Measurements from ENCODE around the gene MAPK12. TPM values are rescaled to one million over a fixed set of nuclear protein-coding genes. Genes with fewer than 3 reads are reported as not detected.
A peak's percentile ranks its signal among the peaks of the same experiment; 100 is the strongest.

Gene MAPK12
- total RNA-seq, 1 experiment from 2014 or later: 21.1 TPM

- peaks cover 7% of the 10 kb centered on the region for H3K4me1 Mint-ChIP-seq (ENCODE audit: low read depth, unreplicated experiment)
- no TSS peak for BruUV-seq (replicated peaks)
- H3K4me3 Mint-ChIP-seq (ENCODE audit: low read depth, unreplicated experiment): peak overlapping the region; percentile 51
- no peaks in the 10 kb centered on the region for H3K27me3 Mint-ChIP-seq (ENCODE audit: unreplicated experiment)
- peak; percentile 95 for DNase-seq
- H3K9me3 Mint-ChIP-seq (ENCODE audit: low read depth, unreplicated experiment): no peaks in the 10 kb centered on the region
- peak overlapping the region; percentile 87 for H3K27ac Mint-ChIP-seq (ENCODE audit: unreplicated experiment)
- intact Hi-C loops (cut with micrococcal nuclease; ENCODE audit: unreplicated experiment): no loop called here
- TF ChIP-seq CTCF (IDR thresholded peaks at IDR 0.05; ENCODE audit: unreplicated experiment): peak; percentile 27
- peaks cover 87% of the 10 kb centered on the region for H3K36me3 Mint-ChIP-seq (ENCODE audit: insufficient read depth, unreplicated experiment)
- CTCF ChIA-PET: interaction anchor here (0.5 to 1.6 kb wide), 4 partner anchors 9 to 40 kb away, joined by 3 to 9 read pairs (median 4); no protein-coding TSS in a partner anchor
These were observed 21.1 kb upstream of the MAPK12 start for GRCh38 chr22:50282361-50283155.

GRCh38 chr22:50281957-50282356 is 20.5 kb upstream of the MAPK12 start:
- Mint-ChIP-seq H3K4me1 (ENCODE audit: low read depth, unreplicated experiment) (peaks cover 7% of the 10 kb centered on the region), H3K4me3 (ENCODE audit: low read depth, unreplicated experiment) (peak overlapping the region; percentile 51), H3K27me3 (ENCODE audit: unreplicated experiment) (no peaks in the 10 kb centered on the region), H3K9me3 (ENCODE audit: low read depth, unreplicated experiment) (no peaks in the 10 kb centered on the region), H3K27ac (ENCODE audit: unreplicated experiment) (peak overlapping the region; percentile 87), H3K36me3 (ENCODE audit: insufficient read depth, unreplicated experiment) (peaks cover 87% of the 10 kb centered on the region)
- peak; percentile 74 for DNase-seq
- TF ChIP-seq CTCF (IDR thresholded peaks at IDR 0.05; ENCODE audit: unreplicated experiment): no peak
- CTCF ChIA-PET: interaction anchor here (1.1 to 1.6 kb wide), 2 partner anchors 12 to 15 kb away, joined by 4 to 9 read pairs; no protein-coding TSS in a partner anchor
- intact Hi-C loops (cut with micrococcal nuclease; ENCODE audit: unreplicated experiment): no loop called here
- BruUV-seq (replicated peaks): no TSS peak

DNA sequence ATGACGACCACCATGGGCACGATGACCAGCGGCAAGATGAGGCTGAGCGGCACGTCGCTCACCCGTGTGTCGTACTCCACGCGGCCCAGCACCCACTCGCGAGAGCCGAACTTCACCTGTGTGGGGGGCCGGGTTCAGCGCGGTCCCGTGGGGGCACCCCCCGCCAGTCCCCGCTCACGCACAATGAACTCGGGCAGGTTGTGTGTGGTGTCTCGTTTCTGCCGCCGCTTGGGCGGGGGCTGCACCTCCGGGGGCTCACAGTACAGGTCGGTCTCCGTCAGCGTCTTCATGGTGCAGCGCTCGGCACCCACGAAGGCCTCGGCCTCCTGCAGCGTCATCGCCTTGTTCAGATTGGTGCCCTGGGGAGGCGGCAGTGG is 19.9 kb upstream of the MAPK12 start:
- Mint-ChIP-seq H3K36me3 (ENCODE audit: insufficient read depth, unreplicated experiment) (peaks cover 87% of the 10 kb centered on the region), H3K27me3 (ENCODE audit: unreplicated experiment) (no peaks in the 10 kb centered on the region), H3K27ac (ENCODE audit: unreplicated experiment) (peak overlapping the region; percentile 87), H3K4me3 (ENCODE audit: low read depth, unreplicated experiment) (peak overlapping the region; percentile 51), H3K4me1 (ENCODE audit: low read depth, unreplicated experiment) (peaks cover 7% of the 10 kb centered on the region), H3K9me3 (ENCODE audit: low read depth, unreplicated experiment) (no peaks in the 10 kb centered on the region)
- intact Hi-C loops (cut with micrococcal nuclease; ENCODE audit: unreplicated experiment): no loop called here
- CTCF ChIA-PET: interaction anchor here (1.6 kb wide), 1 partner anchor 12 kb away, joined by 9 read pairs; no protein-coding TSS in a partner anchor
- BruUV-seq (replicated peaks): TSS peak; percentile 48
- TF ChIP-seq CTCF (IDR thresholded peaks at IDR 0.05; ENCODE audit: unreplicated experiment): no peak
- no peak for DNase-seq

DNA sequence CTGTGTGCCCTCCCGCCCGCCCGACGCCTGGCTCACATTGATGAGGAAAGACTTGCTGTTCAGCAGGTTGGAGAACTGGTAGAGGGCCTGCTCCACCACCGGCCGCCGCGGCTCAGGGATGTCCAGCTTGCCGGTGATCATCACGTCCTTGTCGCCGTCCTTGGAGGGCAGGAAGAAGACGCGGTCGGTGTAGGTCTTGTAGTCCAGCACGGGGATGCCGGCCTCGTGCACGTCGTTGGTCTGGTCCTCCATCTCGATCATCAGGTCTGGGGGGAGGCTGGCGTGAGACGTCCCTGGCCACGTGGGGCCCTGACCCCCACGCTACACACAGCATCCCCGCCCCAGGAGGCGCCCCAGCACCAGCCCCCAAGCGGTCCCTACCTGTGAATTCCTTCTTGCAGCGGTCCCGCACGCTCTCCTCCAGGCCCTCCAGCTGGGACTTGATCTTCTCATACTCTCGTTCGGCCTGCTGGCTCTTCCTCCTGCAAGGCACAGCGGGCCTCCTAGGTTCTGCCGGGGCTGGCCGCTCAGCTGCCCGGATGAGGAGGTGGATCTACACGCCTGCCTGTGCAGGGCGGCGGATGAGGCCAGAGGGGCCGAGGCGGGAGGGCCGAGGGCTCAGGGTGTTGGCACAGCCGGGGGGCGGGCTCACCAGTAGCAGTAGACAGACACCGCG is 19.4 kb upstream of the MAPK12 start:
- H3K4me1 Mint-ChIP-seq (ENCODE audit: low read depth, unreplicated experiment): peaks cover 7% of the 10 kb centered on the region
- H3K27ac Mint-ChIP-seq (ENCODE audit: unreplicated experiment): no peak overlapping the region
- H3K9me3 Mint-ChIP-seq (ENCODE audit: low read depth, unreplicated experiment): no peaks in the 10 kb centered on the region
- CTCF ChIA-PET: no interaction called here
- no peak for TF ChIP-seq CTCF (IDR thresholded peaks at IDR 0.05; ENCODE audit: unreplicated experiment)
- no TSS peak for BruUV-seq (replicated peaks)
- DNase-seq: no peak
- H3K4me3 Mint-ChIP-seq (ENCODE audit: low read depth, unreplicated experiment): peak overlapping the region; percentile 51
- peaks cover 87% of the 10 kb centered on the region for H3K36me3 Mint-ChIP-seq (ENCODE audit: insufficient read depth, unreplicated experiment)
- intact Hi-C loops (cut with micrococcal nuclease; ENCODE audit: unreplicated experiment): no loop called here
- H3K27me3 Mint-ChIP-seq (ENCODE audit: unreplicated experiment): no peaks in the 10 kb centered on the region
